Esophagus squamous epithelium (tissue), 4 donors: ENCODE results near the gene SPRED3.

Experiments
- POLR2A ChIP-seq, 4 donors: fragments of 450-650 bp; IDR thresholded peaks; one replicate each; pipeline ENCODE4 v1.6.1; 2017; ENCODE audit warnings: antibody characterized with exemption in 4 of 4, mild to moderate bottlenecking in 4 of 4, moderate library complexity in 3 of 4
- TF ChIP-seq, protein P1 (sequence below), 6 experiments: fragments of 450-650 bp in 4 of 6; fragments of 200-600 bp in 2 of 6; sonication (generic) in 2 of 6; IDR thresholded peaks; one replicate each; pipeline ENCODE4 v1.5.1; 2016 to 2019; ENCODE audit warnings: antibody characterized with exemption in 6 of 6, mild to moderate bottlenecking in 4 of 6, moderate library complexity in 4 of 6

DNA sequence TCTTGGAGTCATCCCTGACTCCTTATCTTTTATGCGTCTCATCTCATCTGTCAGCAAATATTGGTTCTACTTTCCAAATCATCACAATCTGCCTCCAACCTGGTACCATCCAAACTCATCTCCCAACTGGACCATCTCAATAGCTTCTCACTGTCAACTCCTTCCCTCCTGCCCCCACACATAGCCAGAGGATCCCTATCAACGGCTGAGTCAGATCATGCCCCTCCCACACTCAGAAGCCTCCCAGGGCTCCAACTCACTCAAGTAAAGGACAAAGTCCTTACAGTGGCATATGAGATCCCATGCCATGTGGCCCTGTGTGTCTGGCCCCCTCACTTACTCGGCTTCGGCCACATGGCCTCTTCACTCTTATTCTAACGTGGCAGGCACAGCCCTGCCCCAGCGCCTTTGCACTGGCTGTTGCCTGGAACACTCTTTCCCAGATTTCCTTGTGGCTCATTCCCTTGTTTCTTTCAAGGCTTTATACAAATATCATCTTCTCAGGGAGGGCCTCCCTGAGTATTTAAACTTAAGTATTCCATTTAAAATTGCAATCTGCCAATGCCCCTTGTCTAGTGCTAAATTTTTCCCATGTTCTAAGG lies 4.3 kb downstream of the SPRED3 start:
- TF ChIP-seq, protein P1, sequence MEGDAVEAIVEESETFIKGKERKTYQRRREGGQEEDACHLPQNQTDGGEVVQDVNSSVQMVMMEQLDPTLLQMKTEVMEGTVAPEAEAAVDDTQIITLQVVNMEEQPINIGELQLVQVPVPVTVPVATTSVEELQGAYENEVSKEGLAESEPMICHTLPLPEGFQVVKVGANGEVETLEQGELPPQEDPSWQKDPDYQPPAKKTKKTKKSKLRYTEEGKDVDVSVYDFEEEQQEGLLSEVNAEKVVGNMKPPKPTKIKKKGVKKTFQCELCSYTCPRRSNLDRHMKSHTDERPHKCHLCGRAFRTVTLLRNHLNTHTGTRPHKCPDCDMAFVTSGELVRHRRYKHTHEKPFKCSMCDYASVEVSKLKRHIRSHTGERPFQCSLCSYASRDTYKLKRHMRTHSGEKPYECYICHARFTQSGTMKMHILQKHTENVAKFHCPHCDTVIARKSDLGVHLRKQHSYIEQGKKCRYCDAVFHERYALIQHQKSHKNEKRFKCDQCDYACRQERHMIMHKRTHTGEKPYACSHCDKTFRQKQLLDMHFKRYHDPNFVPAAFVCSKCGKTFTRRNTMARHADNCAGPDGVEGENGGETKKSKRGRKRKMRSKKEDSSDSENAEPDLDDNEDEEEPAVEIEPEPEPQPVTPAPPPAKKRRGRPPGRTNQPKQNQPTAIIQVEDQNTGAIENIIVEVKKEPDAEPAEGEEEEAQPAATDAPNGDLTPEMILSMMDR (IDR thresholded peaks at IDR 0.05) = no peak
- TF ChIP-seq POLR2A (IDR thresholded peaks at IDR 0.05) = no peak
